HG02759 (cell line): ENCODE measurements around the gene SSMEM1.
"Not testable (repeated sequence)": the region's sequence is repeated elsewhere in the genome, so short reads cannot be mapped to it uniquely, and the experiment has no call there.

Experiments used
- ATAC-seq: cut with Tn5 transposase; IDR thresholded peaks from one replicate; pipeline ENCODE4 v1.9.1; 2021; ENCODE audit warnings: mild to moderate bottlenecking, moderate library complexity; ENCODE audit not compliant: unreplicated experiment

SSMEM1 gene, protein sequence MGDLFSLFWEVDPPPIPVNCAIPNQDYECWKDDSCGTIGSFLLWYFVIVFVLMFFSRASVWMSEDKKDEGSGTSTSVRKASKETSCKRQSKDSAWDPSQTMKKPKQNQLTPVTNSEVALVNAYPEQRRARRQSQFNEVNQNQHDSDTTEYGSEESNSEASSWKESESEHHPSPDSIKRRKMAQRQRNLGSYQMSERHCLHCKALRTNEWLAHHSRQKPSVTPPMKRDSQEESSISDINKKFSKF

GRCh38 chr7:130207642-130208041 is at the start of gene SSMEM1:
Gene SSMEM1, plus strand, starts transcription at chr7:130207860. Its CDS starts 51 bp downstream, at chr7:130207911.
- ATAC-seq = no peak

GRCh38 chr7:130160023-130160422 is 47.6 kb upstream of the SSMEM1 start:
- no peak for ATAC-seq

- no peak for ATAC-seq
Observed at GRCh38 chr7:130160455-130160854, 47.2 kb upstream of the SSMEM1 start.

GRCh38 chr7:130162196-130162595 is 45.5 kb upstream of the SSMEM1 start:
- no peak for ATAC-seq

DNA sequence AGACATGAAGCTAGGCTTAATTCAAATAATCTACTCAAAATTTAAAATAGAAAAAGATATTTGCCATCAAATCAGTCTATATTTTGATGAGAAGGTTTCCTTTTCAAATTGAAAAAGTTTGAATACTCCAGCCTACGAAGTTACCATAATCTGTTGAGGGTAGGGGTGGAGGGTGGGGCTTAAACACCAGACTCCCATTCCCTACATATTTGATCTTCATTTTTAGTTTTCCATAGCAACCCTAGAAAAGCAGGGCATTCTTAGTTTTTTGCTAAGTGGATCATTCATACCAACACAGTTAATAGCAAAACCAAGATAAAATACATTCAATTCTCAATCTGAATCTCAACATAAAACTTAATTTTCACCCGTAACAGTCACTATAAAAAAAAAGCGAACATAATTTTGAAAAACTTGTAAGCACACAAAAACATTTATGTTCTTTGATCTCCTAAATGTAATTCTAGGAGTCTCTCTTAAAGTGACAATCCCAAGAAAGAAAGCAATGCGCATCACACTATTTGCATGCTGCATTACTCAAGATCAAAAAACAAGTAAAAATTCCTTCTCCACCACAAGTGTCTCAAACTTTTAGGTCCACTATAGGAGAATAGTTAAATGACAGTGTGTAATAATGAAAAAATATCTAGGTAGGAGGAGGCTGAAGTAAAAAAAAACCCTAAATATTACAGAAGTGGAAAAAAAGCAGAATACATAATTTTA is 33.3 kb upstream of the SSMEM1 start:
- no peak for ATAC-seq

GRCh38 chr7:130178251-130178650 is 29.4 kb upstream of the SSMEM1 start:
- no peak for ATAC-seq

GRCh38 chr7:130179631-130180030 is 28.0 kb upstream of the SSMEM1 start:
- ATAC-seq = no peak

DNA sequence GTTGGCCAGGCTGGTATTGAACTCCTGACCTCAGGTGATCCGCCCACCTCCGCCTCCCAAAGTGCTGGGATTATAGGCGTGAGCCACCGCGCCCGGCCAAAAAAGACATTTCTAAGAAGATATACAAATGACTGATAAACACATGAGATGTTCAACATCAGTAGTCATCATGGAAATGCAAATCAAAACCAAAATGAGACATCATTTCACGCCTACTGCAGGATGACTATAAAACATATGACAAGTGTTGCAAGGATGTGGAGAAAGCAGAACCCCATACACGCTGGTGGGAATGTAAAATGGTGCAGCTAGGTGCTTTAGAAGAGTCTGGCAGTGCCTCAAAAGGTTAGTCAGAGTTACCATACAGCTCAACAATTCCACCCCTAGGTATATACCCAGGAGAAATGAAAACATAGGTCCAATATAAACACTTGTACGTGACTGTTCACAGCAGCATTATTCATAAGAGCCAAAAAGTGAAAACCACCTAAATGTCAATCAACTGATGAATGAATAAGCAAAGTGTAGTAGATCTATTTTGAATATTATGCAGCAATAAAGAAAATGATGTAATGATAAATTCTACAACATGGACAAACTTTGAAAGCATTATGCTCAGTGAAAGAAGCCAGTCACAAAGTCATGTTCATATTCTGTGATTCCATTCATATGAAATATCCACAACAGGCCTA is 26.9 kb upstream of the SSMEM1 start:
- ATAC-seq = no peak

DNA sequence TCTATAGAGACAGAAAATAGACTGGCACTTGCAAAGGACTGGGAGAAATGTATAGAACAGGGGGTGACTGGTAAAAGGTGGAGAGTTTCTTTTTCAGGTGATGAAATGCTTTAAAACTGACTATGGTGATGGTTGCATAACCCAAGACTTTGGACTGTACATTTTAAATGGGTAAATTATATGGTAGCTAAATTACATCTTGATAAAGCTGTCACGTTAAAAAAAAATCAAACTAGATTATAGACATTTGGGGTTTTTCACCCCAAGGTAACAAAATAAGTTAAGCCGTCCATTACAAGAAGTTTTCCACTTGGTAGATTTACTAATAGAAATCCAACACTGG is 26.4 kb upstream of the SSMEM1 start:
- ATAC-seq = no peak

DNA sequence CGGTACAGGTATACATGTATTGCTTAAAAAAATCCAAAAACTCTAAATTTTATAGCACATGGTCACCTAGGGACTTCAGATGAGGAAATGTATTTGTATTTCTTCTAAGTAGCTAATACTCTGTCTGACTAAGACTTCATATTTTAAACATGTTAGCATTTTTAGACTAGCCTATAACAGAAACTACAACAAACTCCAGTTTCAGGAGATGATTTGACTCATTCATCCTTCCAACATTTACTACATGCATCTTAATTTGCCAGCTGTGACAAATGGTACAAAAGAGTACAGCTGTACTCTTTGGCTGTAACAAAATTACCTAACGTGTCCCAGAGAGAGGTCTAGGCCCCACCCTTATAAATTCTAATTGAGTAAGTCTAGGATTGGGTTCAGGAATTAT is 24.7 kb upstream of the SSMEM1 start:
- no peak for ATAC-seq

GRCh38 chr7:130184349-130184748 is 23.3 kb upstream of the SSMEM1 start:
- ATAC-seq = not testable (repeated sequence)

DNA sequence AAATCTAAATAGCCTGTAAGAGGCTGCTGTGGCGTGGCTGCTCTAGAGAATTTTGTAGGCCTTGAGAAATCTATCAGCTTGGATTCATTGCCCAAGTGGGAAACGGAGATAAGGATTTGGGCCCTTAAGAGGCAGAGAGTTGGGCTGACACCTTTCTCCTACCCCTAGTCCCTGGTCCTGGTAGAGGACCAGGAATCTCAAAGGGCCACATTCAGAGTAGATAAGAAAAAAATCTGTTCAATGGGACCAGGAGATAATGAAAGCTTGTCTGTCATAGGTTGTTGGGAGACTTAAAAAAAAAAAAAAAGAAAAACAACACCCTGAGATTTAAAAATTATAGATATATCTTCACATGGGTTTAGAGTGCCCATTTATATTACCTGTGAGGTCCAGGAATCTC is 20.3 kb upstream of the SSMEM1 start:
- ATAC-seq = no peak

DNA sequence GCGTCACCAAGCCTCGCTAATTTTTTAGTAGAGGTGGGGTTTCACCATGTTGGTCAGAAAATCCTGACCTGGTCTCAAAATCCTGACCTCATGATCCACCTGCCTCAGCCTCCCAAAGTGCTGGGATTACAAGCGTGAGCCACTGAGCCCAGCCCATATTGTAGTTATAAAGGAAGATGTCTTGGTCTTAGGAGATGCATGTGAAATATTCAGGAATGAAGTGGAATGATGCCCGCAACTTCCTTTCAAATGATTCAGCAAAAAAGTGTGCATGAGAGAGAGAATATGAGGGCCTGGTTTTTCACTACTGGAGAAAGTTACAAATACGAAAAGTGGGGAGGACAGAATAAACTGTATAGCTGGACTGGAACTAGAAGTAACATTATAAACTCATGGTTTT is 18.3 kb upstream of the SSMEM1 start:
- ATAC-seq = no peak

DNA sequence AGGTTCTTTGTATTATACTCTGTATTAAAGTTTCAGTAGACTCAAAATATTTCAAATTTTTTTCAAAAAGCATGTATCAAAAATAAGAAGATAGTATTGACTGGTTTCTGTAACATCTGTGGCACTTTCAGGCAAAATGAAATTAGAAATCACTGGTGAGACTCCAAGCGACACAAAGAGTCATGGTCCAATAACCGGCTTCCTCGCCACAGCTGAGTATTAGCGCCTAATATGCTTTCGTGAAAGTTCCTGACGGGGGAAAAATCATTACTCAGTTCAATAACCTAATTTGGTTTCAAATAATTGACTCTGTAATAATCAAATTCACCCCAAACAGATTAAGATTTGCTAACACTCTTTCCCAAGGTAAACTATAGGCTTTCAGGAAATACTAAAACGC is 15.9 kb upstream of the SSMEM1 start:
- no peak for ATAC-seq

DNA sequence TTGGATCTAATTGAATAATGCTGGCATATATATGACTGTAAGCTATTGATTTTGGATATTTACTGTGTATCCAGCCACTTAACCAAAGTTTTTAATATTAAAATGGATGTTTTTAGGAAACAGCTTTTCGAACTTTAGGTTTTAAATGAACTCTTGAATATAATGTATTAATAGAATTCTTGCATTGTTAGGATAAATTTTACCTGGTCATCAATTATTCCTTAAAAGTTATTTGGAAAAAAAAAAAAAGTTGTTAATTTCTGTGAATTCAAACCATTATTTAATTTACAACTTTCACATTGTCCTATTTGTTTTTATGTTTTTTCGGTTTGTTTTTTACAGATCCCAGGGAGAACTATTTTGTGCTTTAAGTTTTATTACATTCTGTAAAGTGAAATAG is 12.3 kb upstream of the SSMEM1 start:
- no peak for ATAC-seq

DNA sequence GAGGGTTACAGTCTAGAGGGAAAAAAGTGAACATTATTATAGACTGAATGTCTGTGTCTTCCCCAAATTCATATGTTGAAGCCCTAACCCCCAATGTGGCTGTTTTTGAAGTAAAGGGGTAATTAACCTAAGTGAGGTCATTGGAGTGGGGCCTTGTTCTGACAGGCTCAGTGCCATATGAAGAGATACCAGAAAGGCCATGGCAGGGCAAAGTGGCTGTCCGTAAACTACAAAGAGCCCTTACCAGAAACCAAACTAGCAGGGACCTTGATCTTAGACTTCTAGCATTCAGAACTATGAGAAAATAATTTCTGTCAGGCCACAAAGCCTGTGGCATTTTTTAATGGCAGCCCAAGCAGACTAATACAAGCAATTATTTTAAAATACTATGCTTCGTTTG is 11.2 kb upstream of the SSMEM1 start:
- ATAC-seq = no peak

- ATAC-seq = no peak
Observed at GRCh38 chr7:130197094-130197493, 10.6 kb upstream of the SSMEM1 start.

DNA sequence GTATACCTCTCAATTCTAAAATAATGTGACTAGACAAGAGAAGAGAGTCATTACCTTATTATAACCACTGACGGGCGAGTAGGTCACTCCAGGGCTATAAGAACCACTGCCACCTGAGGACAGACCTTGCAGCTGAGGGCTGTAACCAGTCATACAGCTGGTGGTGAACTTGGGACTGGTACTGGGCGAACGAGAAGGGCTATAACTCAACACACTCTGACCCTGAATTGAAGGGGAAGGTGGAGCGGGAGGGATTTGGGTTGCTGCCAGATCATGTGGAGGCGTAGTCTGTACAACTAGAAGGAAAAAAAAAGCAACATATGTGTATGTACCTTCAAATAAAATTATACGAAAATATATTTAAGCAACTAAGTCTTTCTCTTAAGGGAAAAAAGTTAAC is 5.9 kb upstream of the SSMEM1 start:
- no peak for ATAC-seq

GRCh38 chr7:130205084-130205947 is 2.3 kb upstream of the SSMEM1 start, which contains the start of gene TMEM209:
Gene TMEM209, minus strand, starts transcription at chr7:130205406. Its CDS starts 31 bp downstream, at chr7:130205375.
- ATAC-seq = peak; percentile 98

DNA sequence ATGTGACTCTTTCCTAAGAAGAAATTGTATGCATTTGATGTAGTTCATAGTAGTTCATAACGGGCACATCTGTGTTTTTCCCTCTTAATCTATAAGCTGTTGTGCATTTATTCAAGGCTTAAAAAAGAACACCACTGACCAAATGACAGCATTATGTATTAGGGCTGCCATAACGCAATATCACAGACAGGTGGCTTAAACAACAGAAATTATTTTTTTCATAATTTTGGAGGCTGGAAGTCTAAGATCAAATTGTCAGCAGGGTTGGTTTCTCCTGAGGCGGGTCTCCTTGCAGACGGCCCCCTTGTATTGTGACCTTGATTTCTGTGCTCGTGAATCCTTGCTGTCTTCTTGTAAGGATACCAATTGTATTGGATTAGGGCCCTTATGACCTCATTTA is 627 bp upstream of the SSMEM1 start:
- ATAC-seq = no peak

DNA sequence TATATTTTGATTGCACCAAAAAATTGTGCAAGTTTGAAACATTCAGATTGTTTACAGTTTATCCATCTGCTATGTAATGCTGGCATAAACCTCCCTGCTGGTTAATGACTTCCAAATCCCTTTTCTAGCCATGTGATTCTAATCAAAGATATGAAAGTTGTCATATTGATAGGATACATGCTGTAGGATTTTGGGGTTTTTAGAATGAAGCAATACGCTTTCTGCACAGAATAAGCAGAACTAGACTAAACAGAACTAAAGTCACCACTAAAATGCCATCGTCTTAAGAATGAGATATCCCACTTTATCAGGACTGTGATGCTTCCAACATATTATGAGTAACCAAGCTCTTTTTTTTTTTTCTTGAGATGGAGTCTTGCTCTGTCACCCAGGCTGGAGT is 856 bp downstream of the SSMEM1 start:
- ATAC-seq = no peak
